NCI-H226 (cell line): ENCODE measurements around the gene LYZL2.
"Not testable (repeated sequence)": the region's sequence is repeated elsewhere in the genome, so short reads cannot be mapped to it uniquely, and the experiment has no call there.

Experiments used
- DNase-seq: peaks from one replicate; pipeline ENCODE4 v3.0.0-alpha.2; 2015

LYZL2 gene

DNA sequence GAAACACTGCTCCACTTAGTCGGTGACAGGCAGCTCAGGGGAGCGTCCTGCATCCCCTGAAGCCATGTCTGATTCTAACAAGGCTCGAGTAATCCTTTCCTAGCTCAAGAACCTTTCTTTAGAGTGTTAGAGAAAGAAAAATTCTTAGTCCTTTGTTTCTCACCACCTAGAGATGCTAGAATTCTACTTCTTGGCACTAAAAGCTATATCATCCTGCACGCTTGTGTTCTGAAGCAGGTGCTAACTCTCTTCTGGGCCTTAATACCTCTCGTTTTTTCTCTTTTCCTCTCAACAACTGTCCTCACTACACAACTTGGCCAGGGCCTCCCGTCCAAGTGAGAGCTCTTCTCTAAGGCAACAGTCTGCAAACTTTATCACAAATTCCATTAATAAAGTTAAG lies at the start of gene LYZL2:
LYZL2 (minus strand) TSS at position 101 of the 400 bp plus-strand sequence. CDS start 2,838 bp downstream, outside the sequence.
- DNase-seq = no peak

DNA sequence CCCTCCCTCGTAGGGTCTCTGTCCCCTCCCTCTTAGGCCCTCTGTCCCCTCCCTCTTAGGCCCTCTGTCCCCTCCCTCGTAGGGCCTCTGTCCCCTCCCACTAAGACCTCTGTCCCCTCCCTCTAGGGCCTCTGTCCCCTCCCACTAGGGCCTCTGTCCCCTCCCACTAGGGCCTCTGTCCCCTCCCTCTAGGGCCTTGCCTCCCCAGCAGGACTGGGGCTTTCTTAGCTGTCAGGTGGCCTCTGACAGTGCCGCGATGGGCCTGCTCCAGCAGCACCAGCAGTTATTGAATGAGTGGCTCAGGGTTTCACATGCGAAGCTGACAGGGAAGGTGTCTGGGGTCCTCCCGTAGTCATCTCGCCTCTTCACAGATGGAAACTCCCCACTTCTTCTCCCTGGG lies 48.1 kb upstream of the LYZL2 start:
- DNase-seq = not testable (repeated sequence)

DNA sequence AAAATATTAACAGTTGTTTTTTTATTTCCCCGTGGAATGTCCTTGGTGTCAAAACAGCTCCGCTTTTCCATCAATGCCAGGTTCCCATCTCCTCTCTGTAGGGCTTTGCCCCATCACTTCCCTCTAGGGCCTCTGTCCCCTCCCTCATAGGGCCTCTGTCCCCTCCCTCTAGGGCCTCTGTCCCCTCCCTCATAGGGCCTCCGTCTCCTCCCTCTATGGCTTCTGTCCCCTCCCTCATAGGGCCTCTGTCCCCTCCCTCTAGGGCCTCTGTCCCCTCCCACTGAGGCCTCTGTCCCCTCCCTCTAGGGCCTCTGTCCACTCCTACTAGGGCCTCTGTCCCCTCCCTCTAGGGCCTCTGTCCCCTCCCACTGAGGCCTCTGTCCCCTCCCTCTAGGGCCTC lies 47.6 kb upstream of the LYZL2 start:
- not testable (repeated sequence) for DNase-seq

DNA sequence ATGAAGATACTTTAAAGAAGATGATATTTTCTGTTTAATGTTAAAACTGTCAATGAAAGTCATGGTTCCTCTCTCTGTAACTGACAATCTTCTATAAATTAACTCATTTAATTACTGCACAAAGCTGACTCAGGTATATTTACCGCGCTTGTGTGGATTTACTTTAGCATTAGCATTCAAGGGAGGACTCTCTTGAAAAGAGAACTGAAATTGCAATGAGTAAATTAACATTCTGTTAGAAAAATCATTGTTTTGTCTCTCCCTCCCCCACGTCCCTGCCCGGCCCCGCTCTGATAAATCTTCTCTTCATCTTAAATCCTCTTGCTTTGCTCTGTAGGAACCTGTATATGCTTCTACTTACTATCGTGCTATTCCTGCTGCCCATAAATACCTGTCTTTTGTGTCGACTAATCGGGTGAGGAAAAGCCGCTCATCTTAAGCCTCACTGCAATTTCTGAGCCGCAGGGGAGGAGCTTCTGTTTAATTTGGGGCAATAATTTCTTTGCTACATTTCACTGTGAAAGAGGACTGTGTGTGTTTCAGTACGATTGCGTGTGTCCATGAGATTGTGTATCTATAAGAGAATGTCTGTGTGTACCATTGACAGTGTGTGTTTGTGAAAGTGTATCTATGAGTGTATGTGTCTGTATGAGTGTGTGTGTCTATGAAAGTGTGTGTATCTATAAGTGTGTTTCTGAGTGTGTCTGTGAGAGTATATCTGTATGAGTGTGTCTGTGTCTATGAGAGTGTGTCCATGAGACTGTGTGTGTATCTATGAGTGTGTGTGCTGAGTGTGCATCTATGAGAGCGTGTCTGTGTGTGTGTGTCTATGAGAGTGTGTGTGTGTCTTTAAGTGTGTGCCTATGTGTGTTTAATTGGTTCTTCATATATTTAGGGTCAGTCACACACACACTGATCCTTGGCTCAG lies 46.5 kb upstream of the LYZL2 start:
- DNase-seq = no peak

DNA sequence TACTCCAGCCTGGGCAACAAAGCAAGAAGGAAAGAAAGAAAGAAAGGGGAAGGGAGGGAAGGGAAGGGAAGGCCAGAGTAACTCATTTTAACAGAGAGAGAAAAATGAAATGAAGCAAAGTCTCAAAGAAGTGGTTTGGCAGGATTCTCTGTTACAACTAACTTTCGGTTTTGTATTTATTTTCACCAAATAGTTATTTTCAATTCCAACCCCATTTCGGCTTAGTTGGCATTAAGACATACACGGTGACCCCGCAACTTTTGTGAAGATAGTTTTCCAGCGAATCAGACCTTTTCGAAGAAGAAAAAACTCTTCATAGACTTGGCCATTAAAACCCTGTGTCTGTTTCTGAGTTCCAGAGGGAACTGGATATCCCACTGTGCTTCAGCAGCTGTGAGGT lies 45.2 kb upstream of the LYZL2 start:
- no peak for DNase-seq

DNA sequence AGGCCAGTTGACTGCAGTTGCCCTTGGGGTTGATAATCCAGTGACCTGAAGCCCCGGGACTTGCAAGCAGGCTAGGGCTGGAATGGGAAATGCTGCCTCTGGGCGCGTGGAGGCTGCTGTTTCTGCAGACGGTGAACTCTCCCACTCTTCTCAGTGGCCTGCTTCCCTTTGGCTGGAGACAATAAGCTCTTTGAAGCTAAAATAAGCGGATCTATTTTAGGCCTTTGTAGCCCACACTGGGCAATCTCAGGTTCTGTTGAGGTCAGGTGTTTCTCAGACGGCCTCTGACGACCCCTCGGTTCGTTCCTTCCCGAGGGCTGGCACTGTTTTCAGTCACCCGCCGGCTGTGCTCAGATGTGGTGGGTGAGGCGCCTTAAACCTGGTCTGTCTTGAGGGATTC lies 43.7 kb upstream of the LYZL2 start:
- DNase-seq = not testable (repeated sequence)

DNA sequence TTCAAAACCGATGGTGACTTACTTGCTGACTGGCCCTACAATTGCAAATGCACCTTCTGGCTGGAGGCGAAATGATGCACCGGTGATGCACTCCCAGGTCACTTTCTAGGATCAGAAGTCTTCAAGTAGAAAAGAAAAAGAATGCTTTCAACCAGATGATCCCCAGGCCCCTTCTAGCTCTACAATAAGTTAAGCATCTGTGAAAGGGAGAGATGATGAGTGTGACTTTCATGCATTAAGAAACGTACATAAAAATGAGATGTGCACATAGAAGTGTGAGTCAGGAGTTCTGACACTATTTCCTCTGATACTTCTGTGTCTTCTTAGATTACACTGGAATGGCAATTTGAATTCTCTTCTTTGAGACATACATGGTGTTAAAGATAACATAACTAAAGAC lies 42.8 kb upstream of the LYZL2 start:
- DNase-seq = not testable (repeated sequence)

DNA sequence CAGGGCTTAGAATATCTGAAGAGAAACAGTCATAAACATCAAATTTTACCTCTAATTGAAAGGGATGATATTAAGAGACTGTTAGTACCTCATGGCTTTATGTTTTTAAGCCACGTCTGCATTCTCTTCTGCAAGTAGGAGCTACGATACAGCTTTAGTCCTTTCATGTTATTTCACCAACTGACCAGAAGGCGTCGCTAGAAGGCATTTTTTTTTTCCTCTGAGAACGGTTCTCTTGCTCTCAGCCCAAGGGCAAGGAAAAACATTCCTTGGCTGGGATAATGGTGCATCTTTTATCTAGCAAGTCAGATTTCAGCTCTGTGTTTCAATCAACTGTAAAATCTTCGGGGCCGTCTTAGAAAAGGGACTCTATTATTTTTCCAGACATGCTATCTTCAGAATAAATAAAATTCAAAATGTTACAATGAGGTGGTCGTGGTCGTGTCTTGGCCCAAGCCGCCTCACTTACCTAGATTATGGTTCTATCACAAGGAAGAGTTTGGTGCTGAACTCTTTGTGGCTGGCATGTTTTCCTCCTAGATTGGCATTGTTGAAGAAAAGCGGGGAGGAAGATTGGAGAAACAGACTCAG lies 41.6 kb upstream of the LYZL2 start:
- peak; percentile 37 for DNase-seq

DNA sequence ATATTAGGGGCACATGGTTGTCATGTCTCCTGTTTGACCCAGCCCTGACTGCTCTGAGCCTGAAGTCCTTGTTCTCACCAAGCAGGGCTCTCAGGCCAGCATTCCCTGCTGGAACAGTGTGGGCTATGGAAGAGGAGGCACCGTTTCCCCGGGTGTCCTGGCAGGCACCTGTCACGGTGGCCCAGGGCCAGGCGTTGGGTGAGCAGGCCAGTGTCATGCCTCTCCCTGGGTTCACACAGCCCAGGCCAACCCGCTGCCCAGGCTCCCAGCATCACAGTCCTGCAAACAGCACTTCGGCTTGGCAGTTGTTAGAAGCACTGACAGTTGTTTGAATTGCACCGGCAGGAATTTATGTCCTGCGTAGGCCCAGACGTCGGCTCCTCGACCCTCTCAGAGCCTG lies 38.4 kb upstream of the LYZL2 start:
- not testable (repeated sequence) for DNase-seq

DNA sequence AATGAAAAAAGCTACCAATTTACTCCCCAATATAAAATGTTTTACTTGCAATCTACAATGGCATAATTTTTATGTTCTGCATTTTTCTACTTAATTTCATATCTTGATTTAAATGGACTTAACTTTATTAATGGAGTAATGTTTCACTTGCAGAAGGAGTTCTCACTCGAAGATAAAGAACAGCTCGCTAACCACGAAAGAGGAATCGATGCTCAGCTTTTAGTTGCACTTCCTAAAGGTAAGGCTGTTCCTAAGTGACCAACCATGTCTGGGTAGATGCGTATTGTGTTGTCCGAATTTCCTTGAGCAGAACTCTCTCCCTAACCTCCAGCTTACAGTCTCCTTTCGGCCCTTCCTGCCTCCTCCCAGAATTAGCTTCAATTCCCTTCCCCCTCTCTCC lies 33.9 kb upstream of the LYZL2 start:
- DNase-seq = not testable (repeated sequence)

DNA sequence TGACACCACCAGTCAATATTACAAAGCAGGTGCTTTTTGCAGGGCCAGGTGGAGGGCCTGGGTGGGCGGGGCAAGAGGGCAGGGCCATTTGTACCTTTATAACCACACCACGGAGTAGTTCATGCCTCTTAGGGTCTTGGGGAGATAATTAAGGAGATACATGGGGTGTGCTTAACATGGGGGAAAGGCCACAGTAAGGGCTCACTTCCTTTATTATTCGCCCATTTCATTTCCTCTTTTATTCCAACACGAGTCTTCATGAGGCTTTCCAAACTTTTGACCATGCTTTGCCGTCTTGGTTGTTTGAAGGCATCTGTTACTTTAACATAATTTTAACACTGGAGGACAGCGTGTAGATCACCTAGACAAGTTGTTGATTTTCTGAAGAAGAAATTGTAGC lies 33.3 kb upstream of the LYZL2 start:
- no peak for DNase-seq

DNA sequence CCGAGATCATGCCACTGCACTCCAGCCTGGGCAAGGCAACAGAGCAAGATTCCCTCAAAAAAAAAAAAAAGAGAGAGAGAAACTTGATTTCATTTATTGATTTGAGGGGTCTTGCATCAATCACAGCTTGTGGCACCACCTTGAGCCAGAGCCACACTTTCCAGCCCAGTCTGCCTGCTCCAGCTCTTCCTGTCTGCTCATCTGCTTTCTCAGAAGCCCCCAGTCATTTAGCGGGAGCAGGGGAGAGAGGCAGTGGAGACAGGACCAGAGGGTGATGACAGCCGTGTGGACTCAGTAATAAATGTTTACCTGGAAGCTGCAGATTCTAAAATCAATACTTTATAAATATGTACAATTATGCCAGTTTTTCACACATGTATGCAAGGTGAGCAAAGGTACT lies 30.8 kb upstream of the LYZL2 start:
- not testable (repeated sequence) for DNase-seq

DNA sequence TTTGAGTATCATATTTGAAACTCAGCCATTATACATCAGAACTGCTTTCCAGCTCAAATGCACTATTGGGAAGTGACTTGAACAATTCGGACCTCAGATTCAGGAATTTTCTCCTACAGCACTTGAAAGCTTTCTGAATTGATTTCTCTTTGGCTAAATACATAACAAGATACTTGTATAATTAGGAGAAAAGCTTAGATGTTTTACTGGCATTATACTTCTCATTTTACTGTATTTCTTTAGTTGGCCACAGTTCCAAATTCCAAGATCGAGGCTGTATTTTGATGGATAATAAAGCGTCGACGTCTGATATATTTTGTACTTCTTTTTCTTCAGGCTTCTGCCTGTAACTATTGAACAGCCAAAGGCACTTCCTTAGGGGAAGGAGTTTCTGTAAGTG lies 26.7 kb upstream of the LYZL2 start:
- no peak for DNase-seq

DNA sequence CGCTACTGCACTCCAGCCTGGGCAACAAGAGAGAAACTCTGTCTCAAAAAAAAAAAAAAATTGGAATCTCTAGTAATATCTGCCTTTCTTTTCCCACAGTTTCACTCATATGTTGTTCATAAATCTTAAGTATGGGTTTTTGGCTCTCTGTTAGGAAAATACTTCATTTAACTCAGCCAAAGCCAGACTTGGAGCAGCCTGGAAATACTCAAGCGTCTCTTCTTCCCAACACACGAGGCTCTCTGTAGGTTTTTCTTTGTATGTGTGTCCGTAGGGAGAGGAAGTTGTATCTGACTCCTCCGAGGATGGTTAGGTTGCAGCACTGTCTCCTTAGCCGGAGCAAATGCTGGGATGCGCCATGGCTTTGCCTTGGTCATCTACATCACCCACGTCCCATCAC lies 25.4 kb upstream of the LYZL2 start:
- DNase-seq = not testable (repeated sequence)

DNA sequence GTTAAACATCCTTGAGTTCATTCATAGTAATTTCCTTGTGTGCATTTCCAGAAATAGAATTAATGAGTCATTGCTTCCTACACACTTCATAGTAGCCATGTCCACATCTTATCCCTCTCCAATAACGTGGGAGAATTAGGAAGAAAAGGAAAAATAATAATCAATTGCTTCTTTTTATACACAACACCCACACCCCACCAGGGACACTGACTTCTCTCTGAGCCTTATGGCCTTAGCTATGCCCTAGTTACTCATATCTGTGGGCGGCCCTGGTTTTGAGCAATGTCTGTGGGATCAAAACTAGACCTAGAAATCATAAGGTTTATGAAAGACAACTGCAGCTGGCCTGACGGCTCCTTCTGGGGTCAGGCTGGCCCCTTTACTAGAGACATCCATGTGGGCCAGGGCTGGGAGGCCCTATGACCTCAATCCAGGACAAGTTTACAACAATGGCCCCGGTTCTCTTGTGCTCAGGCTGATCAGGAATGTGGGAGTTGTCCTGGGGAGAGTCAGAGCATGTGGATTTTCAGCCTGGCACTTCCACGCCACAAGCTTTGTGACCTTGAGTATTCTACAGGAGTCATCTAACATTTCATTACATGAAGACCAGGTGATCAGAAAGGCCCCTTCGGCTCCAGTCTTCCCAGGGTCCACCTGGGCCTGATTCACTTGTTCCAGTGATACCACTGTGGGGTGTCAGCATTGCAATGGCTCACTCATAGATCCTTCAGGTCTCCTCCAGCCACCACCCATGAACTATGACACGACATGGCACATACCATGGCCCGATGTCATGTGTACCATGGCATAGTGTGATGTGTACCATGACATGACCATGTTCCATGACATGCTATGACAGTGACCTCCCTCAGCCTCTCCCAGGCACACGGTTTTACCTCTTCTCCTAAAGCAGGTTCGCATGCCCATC lies 22.2 kb upstream of the LYZL2 start:
- not testable (repeated sequence) for DNase-seq

DNA sequence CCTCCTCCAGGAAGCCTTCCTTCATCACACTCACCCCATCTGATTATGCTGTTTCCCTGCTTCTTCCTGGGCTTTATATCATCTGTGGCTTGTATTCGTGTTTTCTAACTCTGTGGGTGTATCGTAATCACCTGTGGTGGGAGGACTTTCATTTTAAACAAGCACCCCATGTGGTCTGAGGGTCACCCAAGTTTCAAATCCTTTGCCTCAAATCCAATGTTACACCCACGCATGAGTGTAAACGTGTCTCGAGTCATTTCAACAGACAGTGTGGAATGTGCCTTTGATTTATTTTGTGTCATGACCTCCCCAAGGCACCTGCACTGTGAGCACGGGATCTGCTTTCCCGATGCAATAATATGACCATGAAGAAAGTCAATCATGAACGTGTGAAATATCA lies 17.5 kb upstream of the LYZL2 start:
- no peak for DNase-seq

DNA sequence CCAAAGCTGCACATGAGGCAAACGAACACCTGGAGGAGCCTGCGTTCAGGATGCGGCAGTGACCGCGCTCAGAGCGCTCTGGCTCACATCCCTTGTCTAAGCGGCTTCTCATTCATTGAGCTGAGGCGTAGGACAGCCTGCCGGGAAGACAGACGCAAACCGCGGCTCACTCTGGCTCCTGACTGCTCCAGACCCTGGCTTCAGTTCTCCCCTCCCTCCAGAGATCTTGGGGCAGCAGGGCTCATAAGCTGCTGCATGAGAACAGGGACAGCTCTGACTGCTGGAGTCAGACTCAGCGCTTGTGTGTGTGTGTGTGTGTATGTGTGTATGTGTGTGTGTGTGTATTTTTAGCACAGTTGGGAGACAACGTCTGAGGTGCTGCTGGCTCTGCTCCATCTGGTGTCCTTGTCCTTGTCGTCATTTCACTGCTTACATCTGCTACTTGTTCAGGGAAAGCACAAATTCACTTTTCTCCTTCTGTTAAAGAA lies 15.8 kb upstream of the LYZL2 start:
- no peak for DNase-seq

DNA sequence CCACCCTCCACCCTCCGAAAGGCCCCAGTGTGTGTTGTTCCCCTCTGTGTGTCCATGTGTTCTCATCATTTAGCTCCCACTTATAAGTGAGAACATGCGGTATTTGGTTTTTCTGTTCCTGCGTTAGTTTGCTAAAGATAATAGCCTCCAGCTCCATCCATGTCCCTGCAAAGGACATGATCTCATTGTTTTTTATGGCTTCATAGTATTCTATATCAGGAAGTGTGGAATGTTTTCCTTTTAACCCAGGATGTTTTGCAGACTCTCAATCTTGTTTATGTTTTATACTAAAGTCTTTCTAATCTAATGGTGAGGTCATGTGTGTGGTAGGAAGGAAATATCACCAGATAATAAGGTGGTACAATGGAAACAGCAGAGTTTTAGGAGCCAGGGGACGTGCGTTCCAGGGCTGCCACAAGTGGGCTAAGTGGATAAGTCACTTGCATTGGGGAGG lies 14.9 kb upstream of the LYZL2 start:
- DNase-seq = not testable (repeated sequence)

DNA sequence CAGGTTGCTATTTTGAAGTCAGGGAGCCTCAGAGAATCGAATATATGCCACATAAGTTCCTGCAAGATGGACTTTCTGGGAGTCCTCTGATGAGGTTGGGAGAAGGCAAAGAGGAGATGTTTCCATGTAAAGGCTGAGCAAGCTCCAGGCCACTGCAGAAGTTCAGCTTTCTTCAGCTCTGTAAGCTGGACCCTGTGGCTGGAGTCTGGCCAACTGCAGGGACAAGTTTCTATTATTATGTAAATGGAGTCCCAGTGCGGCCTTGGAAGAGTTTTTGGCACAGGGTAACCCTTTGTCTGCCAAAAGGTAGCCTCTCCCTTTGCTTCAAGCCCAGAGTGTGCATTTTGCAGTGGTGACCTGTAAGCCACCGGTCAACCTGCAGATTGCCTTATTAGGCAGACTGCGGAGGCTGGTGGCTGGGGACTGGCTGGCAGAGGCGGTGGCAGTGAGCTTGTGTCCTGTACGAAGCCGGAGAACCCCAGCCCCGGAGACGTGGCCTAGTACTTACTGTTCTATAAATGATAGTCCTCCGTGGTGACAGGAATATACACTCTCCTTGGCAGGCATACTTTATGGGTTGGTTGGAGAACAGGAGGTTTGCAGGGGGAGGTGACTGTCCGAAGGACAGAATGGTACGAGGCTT lies 14.1 kb upstream of the LYZL2 start:
- not testable (repeated sequence) for DNase-seq

DNA sequence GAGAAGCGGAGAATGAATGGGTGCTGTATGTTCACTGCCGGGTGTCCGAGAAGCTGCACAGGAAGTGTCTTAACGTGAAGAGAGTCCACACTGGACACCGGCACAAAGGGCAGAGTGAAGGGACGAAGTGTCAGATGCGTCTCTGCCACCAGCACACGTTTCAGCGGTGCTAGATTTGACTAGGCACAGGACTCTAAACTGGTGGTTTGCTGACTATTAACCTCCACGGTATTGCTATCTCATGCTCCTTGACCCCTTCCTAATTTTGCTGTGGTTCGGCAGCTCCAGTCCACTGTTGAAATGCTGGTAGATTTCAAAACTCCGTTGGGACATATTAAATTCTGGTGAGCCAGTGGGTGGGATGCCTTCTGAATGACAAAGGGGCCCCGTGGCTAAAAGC lies 13.3 kb upstream of the LYZL2 start:
- DNase-seq = not testable (repeated sequence)

DNA sequence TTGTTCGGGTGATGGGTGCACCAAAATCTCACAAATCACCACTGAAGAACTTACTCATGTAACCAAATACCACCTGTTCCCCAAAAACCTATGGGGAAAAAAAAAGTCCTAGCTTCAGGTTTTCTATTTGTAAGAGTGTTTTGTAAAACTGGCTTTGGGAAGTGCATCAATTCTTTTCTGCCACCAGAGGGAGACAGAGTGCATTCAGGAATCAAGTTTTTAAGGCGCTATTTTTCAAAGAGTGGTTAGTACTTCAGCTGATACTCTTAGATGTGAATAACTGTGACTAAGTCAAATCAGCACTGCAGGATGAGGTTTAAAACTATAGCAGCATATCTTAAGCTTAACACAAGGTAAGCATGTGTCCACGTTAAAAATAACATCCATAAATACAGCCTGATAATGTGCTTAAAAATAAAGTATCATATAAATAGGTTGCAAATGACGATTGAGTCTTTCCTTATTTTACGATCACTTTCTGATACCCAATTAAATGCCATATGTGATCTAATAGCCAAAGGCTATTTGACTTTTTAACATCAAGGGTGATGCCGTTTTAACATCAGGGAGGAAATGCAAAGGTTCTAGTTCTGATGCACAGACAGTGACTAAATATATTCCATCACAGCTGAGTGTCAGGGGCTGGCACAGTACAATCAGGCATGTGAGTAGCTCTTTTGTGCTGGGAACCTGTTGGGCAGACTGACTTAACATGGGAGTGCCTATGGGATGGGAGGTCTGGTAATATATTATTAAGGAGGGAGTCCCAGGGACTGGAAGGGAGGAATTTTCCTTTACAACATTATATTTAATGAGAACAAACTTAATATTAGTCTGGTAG lies 10.6 kb upstream of the LYZL2 start:
- DNase-seq = no peak
